Activated CD8-positive, alpha-beta memory T cell treated with anti-CD3 and anti-CD28 coated beads, Interleukin-2, amount 50 U/mL, for 24 hours (primary cell): ENCODE measurements around the gene FANCG.

Experiments used
- DNase-seq: peaks from one replicate; pipeline ENCODE4 v3.0.0-alpha.2; 2020; ENCODE audit errors: extremely low read depth

FANCG gene

GRCh38 chr9:35103660-35104191 is 24.0 kb upstream of the FANCG start:
- DNase-seq = no peak

GRCh38 chr9:35102769-35103659 is 23.3 kb upstream of the FANCG start, which contains the start of gene STOML2:
Gene STOML2 (minus strand): TSS chr9:35103131. CDS start chr9:35103094, 37 bp downstream.
- peak; percentile 89 for DNase-seq

- DNase-seq = no peak
Measured at GRCh38 chr9:35102465-35102768, 22.7 kb upstream of the FANCG start.

- DNase-seq = no peak
Measured at GRCh38 chr9:35097573-35097972, 17.8 kb upstream of the FANCG start.

- peak; percentile 76 for DNase-seq
Measured at GRCh38 chr9:35096035-35096849, 16.5 kb upstream of the FANCG start, which contains the start of gene PIGO. Gene PIGO (minus strand): TSS chr9:35096591. CDS start chr9:35095565, 1,026 bp downstream.

GRCh38 chr9:35091536-35091935 is 11.8 kb upstream of the FANCG start:
- DNase-seq = no peak

GRCh38 chr9:35089434-35089833 is 9.7 kb upstream of the FANCG start:
- DNase-seq = no peak

GRCh38 chr9:35085078-35085477 is 5.3 kb upstream of the FANCG start:
- no peak for DNase-seq

- DNase-seq = no peak
Measured at GRCh38 chr9:35079041-35079425, 709 bp downstream of the FANCG start.

- DNase-seq = no peak
Measured at GRCh38 chr9:35078066-35078465, 1.7 kb downstream of the FANCG start.

- no peak for DNase-seq
Measured at GRCh38 chr9:35076848-35077247, 2.9 kb downstream of the FANCG start.

- DNase-seq = no peak
Measured at GRCh38 chr9:35075358-35075757, 4.4 kb downstream of the FANCG start.

- no peak for DNase-seq
Measured at GRCh38 chr9:35074791-35075190, 5.0 kb downstream of the FANCG start.

GRCh38 chr9:35074141-35074540 is 5.6 kb downstream of the FANCG start:
- DNase-seq = no peak

GRCh38 chr9:35073279-35073612 is 6.5 kb downstream of the FANCG start:
- no peak for DNase-seq

GRCh38 chr9:35072461-35073278 is 7.1 kb downstream of the FANCG start, which contains the start of gene VCP:
Gene VCP (minus strand): TSS chr9:35072625. CDS start chr9:35072353, 272 bp downstream.
- peak; percentile 97 for DNase-seq

- no peak for DNase-seq
Measured at GRCh38 chr9:35071814-35072460, 7.8 kb downstream of the FANCG start.

- DNase-seq = no peak
Measured at GRCh38 chr9:35070823-35071813, 8.6 kb downstream of the FANCG start.

GRCh38 chr9:35069020-35069419 is 10.7 kb downstream of the FANCG start:
- no peak for DNase-seq

GRCh38 chr9:35067056-35067455 is 12.7 kb downstream of the FANCG start:
- no peak for DNase-seq
